Prostate gland (tissue), 2 donors: ENCODE measurements around the gene SLX4. TPM values are rescaled to one million over a fixed set of nuclear protein-coding genes. Genes with fewer than 3 reads are reported as not detected.

Source experiments
- DNase-seq: peaks from one replicate; pipeline ENCODE4 v3.0.0-alpha.2; 2019; ENCODE audit warnings: low spot score
- H3K27ac ChIP-seq, 2 donors: fragments of 200-600 bp; sonication (generic); 2 replicates each; pipeline ENCODE4 v1.5.1; 2017 to 2019
- H3K27me3 ChIP-seq: fragments of 200-600 bp; sonication (generic); replicated peaks from 2 replicates; pipeline ENCODE4 v1.5.1; 2019; ENCODE audit not compliant: insufficient read depth
- H3K36me3 ChIP-seq, 2 donors: fragments of 200-600 bp; sonication (generic); 1 replicate in 1 of 2; 2 replicates in 1 of 2; pipeline versions ENCODE4 v1.5.1 to v1.8.1; 2017 to 2019
- H3K4me1 ChIP-seq: fragments of 200-600 bp; sonication (generic); replicated peaks from 2 replicates; pipeline ENCODE4 v1.5.1; 2019
- H3K4me3 ChIP-seq, 2 donors: fragments of 200-600 bp; sonication (generic); 2 replicates each; pipeline ENCODE4 v1.5.1; 2017 to 2019
- H3K9me3 ChIP-seq: fragments of 200-600 bp; sonication (generic); 2 replicates; pipeline ENCODE4 v1.5.1; 2017
- POLR2A ChIP-seq: fragments of 450-650 bp; IDR thresholded peaks from one replicate; pipeline ENCODE4 v1.6.1; 2016; ENCODE audit warnings: antibody characterized with exemption, mild to moderate bottlenecking
- POLR2AphosphoS5 ChIP-seq: sonication (generic); formaldehyde crosslinking; IDR thresholded peaks from one replicate; pipeline ENCODE4 v1.6.1; 2017; ENCODE audit warnings: antibody characterized with exemption
- WGBS: methylation state at CpG from one replicate; pipeline ENCODE4 v1.1.5; 2018; 5-methylcytosine and 5-hydroxymethylcytosine counted together
- intact Hi-C: fragments of 100-400 bp; cut with DNase I; formaldehyde crosslinking; loops from one replicate; pipeline ENCODE4 v1.14.2; 2022
- total RNA-seq, 2 donors: library from RNA; depleted of rRNA; stranded (reverse); fragments of >200 nt; gene quantifications; one replicate each; pipeline ENCODE4 v1.1.0, GENCODE V29; 2016
- TF ChIP-seq, protein P1 (sequence below), 4 experiments: fragments of 200-600 bp in 2 of 4; fragments of 450-650 bp in 2 of 4; sonication (generic) in 2 of 4; IDR thresholded peaks; 1 replicate in 3 of 4; 2 replicates in 1 of 4; pipeline ENCODE4 v1.5.1; 2016 to 2019; ENCODE audit warnings: antibody characterized with exemption in 4 of 4, mild to moderate bottlenecking in 2 of 4, moderate library complexity in 2 of 4

SLX4 gene
- total RNA-seq, 2 donors from 2014 or later, result 4.9 to 14.7 TPM

DNA sequence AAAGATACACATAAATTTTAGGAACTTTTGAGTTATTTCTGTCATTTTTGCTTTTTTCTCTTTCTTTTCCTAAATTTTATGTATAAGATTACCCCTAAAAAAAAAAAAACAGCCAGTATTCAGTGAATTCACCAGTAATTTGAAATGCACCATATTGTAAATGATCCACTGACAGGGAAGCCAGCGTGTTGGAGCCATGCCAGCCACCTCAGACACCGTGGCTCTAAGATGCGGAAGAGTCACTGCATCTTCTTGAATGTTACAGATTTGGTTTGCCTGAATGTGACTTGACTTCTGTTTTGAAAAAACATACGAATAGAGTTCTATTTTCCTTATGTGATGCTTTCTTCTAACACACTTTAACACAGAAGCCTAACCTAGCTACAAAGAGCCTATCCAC lies 73.2 kb downstream of the SLX4 start:
- Histone ChIP-seq H3K4me3 (no peak overlapping the region), H3K27ac (no peak overlapping the region), H3K9me3 (no peaks in the 10 kb centered on the region), H3K36me3 (no peaks in the 10 kb centered on the region), H3K27me3 (no peaks in the 10 kb centered on the region), H3K4me1 (no peaks in the 10 kb centered on the region)
- no peak for DNase-seq
- intact Hi-C loops, result no loop called here
- TF ChIP-seq, protein P1, sequence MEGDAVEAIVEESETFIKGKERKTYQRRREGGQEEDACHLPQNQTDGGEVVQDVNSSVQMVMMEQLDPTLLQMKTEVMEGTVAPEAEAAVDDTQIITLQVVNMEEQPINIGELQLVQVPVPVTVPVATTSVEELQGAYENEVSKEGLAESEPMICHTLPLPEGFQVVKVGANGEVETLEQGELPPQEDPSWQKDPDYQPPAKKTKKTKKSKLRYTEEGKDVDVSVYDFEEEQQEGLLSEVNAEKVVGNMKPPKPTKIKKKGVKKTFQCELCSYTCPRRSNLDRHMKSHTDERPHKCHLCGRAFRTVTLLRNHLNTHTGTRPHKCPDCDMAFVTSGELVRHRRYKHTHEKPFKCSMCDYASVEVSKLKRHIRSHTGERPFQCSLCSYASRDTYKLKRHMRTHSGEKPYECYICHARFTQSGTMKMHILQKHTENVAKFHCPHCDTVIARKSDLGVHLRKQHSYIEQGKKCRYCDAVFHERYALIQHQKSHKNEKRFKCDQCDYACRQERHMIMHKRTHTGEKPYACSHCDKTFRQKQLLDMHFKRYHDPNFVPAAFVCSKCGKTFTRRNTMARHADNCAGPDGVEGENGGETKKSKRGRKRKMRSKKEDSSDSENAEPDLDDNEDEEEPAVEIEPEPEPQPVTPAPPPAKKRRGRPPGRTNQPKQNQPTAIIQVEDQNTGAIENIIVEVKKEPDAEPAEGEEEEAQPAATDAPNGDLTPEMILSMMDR (IDR thresholded peaks at IDR 0.05), result no peak
- TF ChIP-seq POLR2A (no peak), POLR2AphosphoS5 (no peak)
- WGBS, result 81% methylated on average over 4 of the region's 4 CpGs

DNA sequence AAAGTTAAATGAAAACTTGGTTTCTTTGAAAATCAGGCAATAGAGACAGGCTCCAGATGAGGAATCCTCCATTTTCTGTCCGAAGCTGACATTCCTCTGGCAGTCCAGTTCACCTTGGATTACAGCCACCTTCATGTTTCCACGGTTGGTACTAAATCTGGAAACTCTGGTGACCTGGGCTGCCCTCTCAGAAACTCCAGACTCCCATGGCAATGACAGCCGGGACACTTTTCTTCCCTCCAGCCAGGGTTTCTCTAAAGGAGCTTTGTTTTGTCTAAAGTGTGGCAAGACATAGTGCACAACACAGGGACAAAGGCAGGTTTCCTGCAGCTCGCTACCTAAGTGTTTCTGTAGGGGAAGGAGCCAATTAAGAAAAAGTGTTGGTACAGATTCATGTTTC lies 74.6 kb downstream of the SLX4 start:
- intact Hi-C loops, result no loop called here
- Histone ChIP-seq H3K27me3 (no peaks in the 10 kb centered on the region), H3K27ac (no peak overlapping the region), H3K36me3 (no peaks in the 10 kb centered on the region), H3K4me3 (no peak overlapping the region), H3K9me3 (no peaks in the 10 kb centered on the region), H3K4me1 (no peaks in the 10 kb centered on the region)
- DNase-seq, result no peak
- WGBS, result 71% methylated on average over 4 of the region's 4 CpGs
- TF ChIP-seq, protein P1 (IDR thresholded peaks at IDR 0.05), result no peak
- TF ChIP-seq POLR2A, result no peak
- TF ChIP-seq POLR2AphosphoS5, result no peak

DNA sequence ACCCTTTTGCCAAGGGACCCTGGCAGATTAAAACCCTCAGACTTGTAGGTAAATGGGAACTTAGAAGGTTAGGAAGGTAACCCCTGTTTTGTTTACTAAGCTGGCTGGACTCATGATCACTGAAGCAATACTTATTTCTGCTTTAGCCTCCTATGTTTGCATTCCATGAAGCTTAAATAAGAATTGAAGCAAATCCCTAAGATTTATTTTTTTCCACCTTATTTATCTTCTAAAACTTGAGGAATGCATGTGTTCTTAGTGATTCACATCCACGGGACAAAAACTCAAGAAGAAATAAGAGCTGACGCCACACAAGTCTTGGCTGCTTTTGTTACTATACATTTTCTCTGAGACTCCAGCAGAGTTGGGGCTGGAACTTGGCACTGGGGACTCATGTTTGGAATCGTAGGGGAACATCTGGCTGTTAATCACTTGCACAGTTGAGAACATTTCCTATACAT lies 75.1 kb downstream of the SLX4 start:
- Histone ChIP-seq H3K4me3 (no peak overlapping the region), H3K27me3 (no peaks in the 10 kb centered on the region), H3K36me3 (peaks cover 0 to under 1% of the 10 kb centered on the region in 2 donors), H3K4me1 (no peaks in the 10 kb centered on the region), H3K9me3 (no peaks in the 10 kb centered on the region), H3K27ac (no peak overlapping the region)
- WGBS, result 66% methylated on average over 3 of the region's 3 CpGs
- DNase-seq, result no peak
- TF ChIP-seq POLR2A, result no peak
- TF ChIP-seq, protein P1 (IDR thresholded peaks at IDR 0.05), result no peak
- no peak for TF ChIP-seq POLR2AphosphoS5
- intact Hi-C loops, result no loop called here

DNA sequence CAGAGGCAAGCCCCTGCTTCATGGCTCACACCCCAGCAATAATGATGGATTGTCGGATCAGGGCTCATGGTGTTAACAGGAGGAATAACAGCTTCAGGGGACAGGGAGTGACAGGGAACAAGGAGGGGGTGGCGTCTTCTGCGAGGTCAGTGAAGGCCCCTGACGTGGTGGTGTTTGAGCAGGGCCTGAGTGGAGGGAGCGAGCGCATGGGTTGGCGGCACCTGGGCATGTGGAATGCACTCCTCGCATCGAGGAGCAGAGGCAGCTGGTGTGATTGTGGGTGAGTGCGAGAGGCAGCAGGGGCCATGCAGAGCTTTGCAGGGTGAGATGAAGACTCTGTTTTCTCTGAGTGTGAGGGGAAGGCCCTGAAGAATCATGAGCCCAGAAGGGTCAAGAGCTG lies 77.3 kb downstream of the SLX4 start:
- H3K9me3 ChIP-seq, result no peaks in the 10 kb centered on the region
- H3K36me3 ChIP-seq, result peaks cover 4 to 8% of the 10 kb centered on the region in 2 donors
- no peak for DNase-seq
- no peaks in the 10 kb centered on the region for H3K27me3 ChIP-seq
- intact Hi-C loops, result no loop called here
- H3K27ac ChIP-seq, result no peak overlapping the region
- 89% methylated on average over 10 of the region's 10 CpGs for WGBS
- no peak overlapping the region for H3K4me3 ChIP-seq
- TF ChIP-seq POLR2AphosphoS5 (no peak), POLR2A (no peak)
- TF ChIP-seq, protein P1 (IDR thresholded peaks at IDR 0.05), result no peak
- H3K4me1 ChIP-seq, result no peaks in the 10 kb centered on the region

DNA sequence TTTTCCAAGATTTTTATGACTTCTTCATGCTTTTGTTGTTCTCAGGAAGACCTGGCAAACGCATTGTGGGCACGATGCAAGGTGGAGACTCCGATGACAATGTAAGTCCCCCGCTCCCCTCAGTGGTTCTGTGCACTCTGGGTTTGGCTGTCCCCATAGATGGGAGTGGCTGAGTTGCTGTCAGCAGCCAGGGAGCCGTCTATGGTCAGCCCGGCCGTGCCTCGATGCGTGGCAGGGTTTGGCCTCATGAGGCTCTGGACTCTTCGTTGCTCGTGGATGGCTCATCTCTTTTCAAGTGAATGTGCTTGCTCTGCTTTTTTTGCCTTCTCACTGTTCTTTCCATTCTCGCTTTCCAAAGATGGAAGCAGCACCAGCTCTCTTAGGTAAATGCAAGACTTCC lies 78.7 kb downstream of the SLX4 start:
- no peak for TF ChIP-seq POLR2AphosphoS5
- no peak for TF ChIP-seq POLR2A
- TF ChIP-seq, protein P1 (IDR thresholded peaks at IDR 0.05), result no peak
- intact Hi-C loops, result no loop called here

More for the DNA sequence above, 78.7 kb downstream of the SLX4 start:
- Histone ChIP-seq H3K27me3 (no peaks in the 10 kb centered on the region), H3K36me3 (peaks cover 4 to 8% of the 10 kb centered on the region in 2 donors), H3K4me1 (no peaks in the 10 kb centered on the region), H3K27ac (no peak overlapping the region), H3K9me3 (no peaks in the 10 kb centered on the region), H3K4me3 (no peak overlapping the region)
- no peak for DNase-seq
- 90% methylated on average over 12 of the region's 12 CpGs for WGBS
